ENCODE measurements around the gene TFEB. TPM values are rescaled to one million over a fixed set of nuclear protein-coding genes. Genes with fewer than 3 reads are reported as not detected.
A peak's percentile ranks its signal among the peaks of the same experiment; 100 is the strongest.
"Not testable (repeated sequence)": the region's sequence is repeated elsewhere in the genome, so short reads cannot be mapped to it uniquely, and the experiment has no call there.

Gene TFEB
- total RNA-seq, 1 donor from 2014 or later = 3.8 TPM

DNA sequence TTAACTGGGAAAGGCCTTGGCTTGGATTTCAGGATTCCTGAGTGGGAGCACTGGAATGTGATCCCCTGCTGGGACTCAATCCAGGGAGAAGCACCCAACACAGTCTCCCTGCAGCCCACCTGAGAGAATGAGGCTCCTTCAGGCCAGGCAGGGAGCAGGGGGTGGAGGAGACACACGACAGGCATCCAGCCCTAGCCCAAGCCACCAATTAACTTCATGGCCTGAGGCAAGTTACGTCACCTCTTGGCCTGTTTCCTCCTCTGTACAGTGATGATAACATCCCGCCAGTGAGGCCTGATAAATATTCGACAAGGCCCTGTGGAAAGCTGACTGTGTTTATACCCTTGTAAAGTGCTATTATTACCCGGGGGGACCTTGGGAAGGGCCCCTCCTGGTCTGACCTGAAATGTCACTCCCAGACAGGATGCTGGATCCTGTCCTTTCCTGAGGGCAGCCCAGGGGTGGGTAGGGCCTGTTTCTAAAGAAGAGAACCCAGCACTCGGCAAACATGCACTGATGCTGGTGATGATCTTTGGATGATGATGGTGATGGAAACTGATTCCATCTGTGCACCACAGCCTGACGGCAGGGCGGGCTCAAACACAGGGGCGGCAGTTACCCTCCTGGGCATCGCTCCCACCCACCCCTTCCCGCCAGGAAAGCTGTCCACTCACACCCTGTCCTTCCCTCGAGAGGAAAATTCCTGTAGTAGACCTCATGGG, 31.9 kb upstream of the TFEB start:
- TF ChIP-seq, protein P1, sequence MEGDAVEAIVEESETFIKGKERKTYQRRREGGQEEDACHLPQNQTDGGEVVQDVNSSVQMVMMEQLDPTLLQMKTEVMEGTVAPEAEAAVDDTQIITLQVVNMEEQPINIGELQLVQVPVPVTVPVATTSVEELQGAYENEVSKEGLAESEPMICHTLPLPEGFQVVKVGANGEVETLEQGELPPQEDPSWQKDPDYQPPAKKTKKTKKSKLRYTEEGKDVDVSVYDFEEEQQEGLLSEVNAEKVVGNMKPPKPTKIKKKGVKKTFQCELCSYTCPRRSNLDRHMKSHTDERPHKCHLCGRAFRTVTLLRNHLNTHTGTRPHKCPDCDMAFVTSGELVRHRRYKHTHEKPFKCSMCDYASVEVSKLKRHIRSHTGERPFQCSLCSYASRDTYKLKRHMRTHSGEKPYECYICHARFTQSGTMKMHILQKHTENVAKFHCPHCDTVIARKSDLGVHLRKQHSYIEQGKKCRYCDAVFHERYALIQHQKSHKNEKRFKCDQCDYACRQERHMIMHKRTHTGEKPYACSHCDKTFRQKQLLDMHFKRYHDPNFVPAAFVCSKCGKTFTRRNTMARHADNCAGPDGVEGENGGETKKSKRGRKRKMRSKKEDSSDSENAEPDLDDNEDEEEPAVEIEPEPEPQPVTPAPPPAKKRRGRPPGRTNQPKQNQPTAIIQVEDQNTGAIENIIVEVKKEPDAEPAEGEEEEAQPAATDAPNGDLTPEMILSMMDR (IDR thresholded peaks at IDR 0.05; ENCODE audit: unreplicated experiment) = no peak
- Mint-ChIP-seq H3K4me3 (no peak overlapping the region), H3K9me3 (no peaks in the 10 kb centered on the region), H3K27ac (peak overlapping the region; percentile 66), H3K4me1 (peaks cover 30% of the 10 kb centered on the region), H3K27me3 (ENCODE audit: low read depth) (peaks cover 42% of the 10 kb centered on the region), H3K36me3 (peaks cover 8% of the 10 kb centered on the region)
- peak in 1 of 2 experiments; percentile 69 for DNase-seq (ENCODE audit: low spot score in 2 of 2, unreplicated experiment in 2 of 2)

DNA sequence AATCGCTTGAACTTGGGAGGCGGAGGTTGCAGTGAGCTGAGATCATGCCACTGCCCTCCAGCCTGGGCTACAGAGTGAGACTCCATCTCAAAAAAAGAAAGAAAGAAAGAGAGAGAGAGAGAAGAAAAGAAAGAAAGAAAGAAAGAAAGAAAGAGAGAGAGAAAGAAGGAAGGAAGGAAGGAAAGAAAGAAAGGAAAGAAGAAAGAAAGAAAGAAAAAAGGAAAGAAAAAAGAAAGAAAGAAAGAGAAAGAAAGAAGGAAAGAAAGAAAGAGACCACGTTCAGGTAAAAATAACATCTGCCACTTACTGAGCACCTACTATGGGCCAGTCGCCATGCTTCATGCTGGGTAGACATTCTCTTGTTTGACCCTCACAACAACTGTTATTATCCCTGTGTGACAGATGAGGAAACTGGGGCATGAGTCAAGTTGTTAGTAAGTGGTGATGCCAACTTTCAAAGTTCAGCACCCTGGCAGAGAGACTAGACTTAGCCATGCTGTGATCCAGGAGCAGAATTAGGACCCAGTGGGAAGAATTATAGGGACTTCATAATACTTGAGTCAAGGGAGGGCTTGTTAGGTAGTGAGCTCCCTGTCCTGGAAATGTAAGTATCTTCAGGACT, 30.7 kb upstream of the TFEB start:
- Mint-ChIP-seq H3K27me3 (ENCODE audit: low read depth) (peaks cover 47% of the 10 kb centered on the region), H3K4me1 (peaks cover 30% of the 10 kb centered on the region)
- not testable (repeated sequence) for H3K4me3 Mint-ChIP-seq; H3K27ac Mint-ChIP-seq; DNase-seq (ENCODE audit: low spot score in 2 of 2, unreplicated experiment in 2 of 2); H3K36me3 Mint-ChIP-seq; H3K9me3 Mint-ChIP-seq

DNA sequence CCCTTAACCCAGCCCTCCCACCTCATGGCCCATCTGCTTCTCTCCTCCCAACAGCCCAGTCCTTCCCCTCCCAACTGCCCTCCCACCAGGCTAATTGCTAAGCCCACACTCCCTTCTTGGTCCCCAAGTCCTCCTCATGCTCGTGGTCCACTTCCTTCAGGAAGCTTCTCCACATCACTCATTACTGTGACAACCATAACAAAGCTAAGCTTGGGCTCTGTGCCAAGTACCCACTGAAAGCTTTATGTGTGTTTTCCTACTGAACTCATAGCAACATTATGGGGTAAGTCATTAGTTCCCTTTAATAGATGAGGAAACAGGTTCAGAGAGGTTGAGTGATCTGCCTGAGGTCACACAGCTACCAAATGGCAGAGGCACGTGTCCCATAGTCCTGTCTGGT, 28.1 kb upstream of the TFEB start:
- H3K36me3 Mint-ChIP-seq = no peaks in the 10 kb centered on the region
- TF ChIP-seq, protein P1 (IDR thresholded peaks at IDR 0.05; ENCODE audit: unreplicated experiment) = no peak
- H3K27me3 Mint-ChIP-seq (ENCODE audit: low read depth) = peaks cover 55% of the 10 kb centered on the region
- peaks cover 29% of the 10 kb centered on the region for H3K4me1 Mint-ChIP-seq
- DNase-seq (ENCODE audit: low spot score in 2 of 2, unreplicated experiment in 2 of 2) = no peak
- H3K4me3 Mint-ChIP-seq = no peak overlapping the region
- no peaks in the 10 kb centered on the region for H3K9me3 Mint-ChIP-seq
- no peak overlapping the region for H3K27ac Mint-ChIP-seq

DNA sequence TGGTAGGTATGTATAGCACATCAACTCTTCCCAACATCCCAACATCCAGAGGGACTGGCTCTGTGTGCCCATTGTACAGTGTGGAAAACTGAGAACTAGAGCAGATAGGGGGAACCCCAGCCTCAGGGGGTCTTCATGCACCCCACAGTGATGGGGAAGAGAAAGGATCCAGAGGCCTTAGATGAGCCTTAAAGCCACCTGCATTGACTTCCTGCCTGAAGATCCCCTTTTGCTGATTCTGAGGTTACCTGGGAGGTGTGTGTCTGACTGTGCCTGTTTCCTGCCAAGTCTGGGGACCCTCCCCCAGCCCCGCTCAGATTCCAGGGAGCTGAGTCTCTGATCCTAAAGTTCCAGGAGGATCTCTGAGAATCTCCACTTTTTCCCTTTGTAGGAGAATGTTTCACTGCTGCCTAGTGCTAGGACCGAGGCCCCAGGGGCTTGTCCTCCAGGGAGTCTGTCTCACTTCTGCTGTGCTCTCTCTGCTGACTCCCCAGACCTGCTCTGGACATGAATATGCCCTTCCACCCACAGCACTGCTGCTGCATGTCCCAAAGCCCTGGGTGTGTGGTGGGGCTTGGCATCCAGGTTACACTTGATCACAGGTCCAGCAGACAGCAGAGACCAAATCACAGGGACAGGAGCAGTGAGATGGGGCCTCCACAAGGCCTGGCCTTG, 24.6 kb upstream of the TFEB start:
- DNase-seq (ENCODE audit: low spot score in 2 of 2, unreplicated experiment in 2 of 2) = no peak
- no peak overlapping the region for H3K4me3 Mint-ChIP-seq
- peaks cover 18% of the 10 kb centered on the region for H3K4me1 Mint-ChIP-seq
- no peak overlapping the region for H3K27ac Mint-ChIP-seq
- H3K9me3 Mint-ChIP-seq = no peaks in the 10 kb centered on the region
- TF ChIP-seq, protein P1 (IDR thresholded peaks at IDR 0.05; ENCODE audit: unreplicated experiment) = no peak
- peaks cover 39% of the 10 kb centered on the region for H3K27me3 Mint-ChIP-seq (ENCODE audit: low read depth)
- no peaks in the 10 kb centered on the region for H3K36me3 Mint-ChIP-seq

DNA sequence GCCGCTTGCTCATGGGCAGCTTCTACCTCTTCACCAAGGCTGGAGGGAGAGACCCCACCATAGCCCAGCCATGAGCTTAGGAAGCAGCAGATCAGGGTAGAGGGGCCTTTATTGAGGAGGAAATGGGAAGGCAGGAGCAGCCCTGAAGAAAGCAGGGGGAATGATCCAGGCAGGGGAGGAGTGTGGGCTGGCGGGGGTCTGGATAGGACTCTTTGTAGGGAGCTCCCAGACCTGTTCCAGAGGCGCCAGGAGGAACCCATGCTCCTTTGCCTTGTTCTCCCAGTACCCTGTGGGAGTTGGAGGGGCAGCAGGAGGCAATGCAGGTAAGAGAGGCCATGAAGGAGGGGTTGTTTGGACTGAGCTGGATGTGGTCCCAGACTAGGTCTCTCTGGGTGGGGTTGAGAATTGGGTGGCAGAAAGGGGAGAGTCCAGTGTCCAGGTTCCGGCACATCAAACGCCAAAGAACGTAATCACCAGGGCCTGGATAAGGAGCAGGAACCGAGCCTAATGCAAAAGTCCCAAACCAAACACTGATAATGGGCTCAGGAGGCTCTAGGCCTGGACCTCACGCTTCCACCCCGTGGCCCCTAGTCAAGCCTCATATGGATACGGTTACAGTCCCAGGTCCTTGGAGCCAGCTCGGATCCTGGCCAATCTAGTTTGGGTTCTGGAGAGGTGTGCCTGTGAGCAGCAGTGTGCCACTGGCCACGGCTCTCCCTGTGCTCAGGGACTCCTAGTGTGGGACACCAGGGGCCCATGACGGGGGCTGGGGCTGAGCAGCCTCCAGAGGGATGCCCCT, 23.9 kb upstream of the TFEB start:
- Mint-ChIP-seq H3K27me3 (ENCODE audit: low read depth) (peaks cover 39% of the 10 kb centered on the region), H3K9me3 (no peaks in the 10 kb centered on the region), H3K4me3 (no peak overlapping the region), H3K4me1 (peaks cover 18% of the 10 kb centered on the region), H3K27ac (peak overlapping the region; percentile 66), H3K36me3 (no peaks in the 10 kb centered on the region)
- DNase-seq (ENCODE audit: low spot score in 2 of 2, unreplicated experiment in 2 of 2) = no peak
- TF ChIP-seq, protein P1 (IDR thresholded peaks at IDR 0.05; ENCODE audit: unreplicated experiment) = no peak

All from mesothelial cell of epicardium (in vitro differentiated cells).